ENCODE data around the gene MAP4K4. TPM values are rescaled to one million over a fixed set of nuclear protein-coding genes. Genes with fewer than 3 reads are reported as not detected.

The MAP4K4 gene
- total and polyA plus RNA-seq, 2 of the 13 experiments (the other 11 are each of a cell fraction or from before 2014, with no cell fraction given), result 105 to 264 TPM

- TF ChIP-seq SOX13 (IDR thresholded peaks at IDR 0.05) (peak; percentile 100), SOX13 (CRISPR knock-in tag; conservative IDR thresholded peaks at IDR 0.05 in 1 of 2, IDR thresholded peaks at IDR 0.05 in 1 of 2) (peak in 1 of 2 experiments; percentile 100; a peak in 2 of 4 replicates), ZNF674 (CRISPR knock-in tag; IDR thresholded peaks at IDR 0.05; ENCODE audit: low read depth) (no peak), NCOA5 (CRISPR knock-in tag; IDR thresholded peaks at IDR 0.05) (no peak), ZNF3 (CRISPR knock-in tag; IDR thresholded peaks at IDR 0.05) (no peak), ZGPAT (CRISPR knock-in tag; IDR thresholded peaks at IDR 0.05) (peak; percentile 95), NR2F6 (IDR thresholded peaks at IDR 0.05) (peak; percentile 83), NR2F6 (CRISPR knock-in tag; IDR thresholded peaks at IDR 0.05) (peak; percentile 85), HIC2 (CRISPR knock-in tag; IDR thresholded peaks at IDR 0.05; ENCODE audit: low read depth) (peak; percentile 98), RARA (CRISPR knock-in tag; IDR thresholded peaks at IDR 0.05) (peak; percentile 96), REXO4 (CRISPR knock-in tag; IDR thresholded peaks at IDR 0.05; ENCODE audit: borderline replicate concordance) (no peak), GFI1 (CRISPR knock-in tag; IDR thresholded peaks at IDR 0.05; ENCODE audit: borderline replicate concordance) (peak; percentile 98), RELA (CRISPR knock-in tag; IDR thresholded peaks at IDR 0.05) (peak; percentile 76; the same call in 1 of the 2 replicates), IKZF5 (CRISPR knock-in tag; IDR thresholded peaks at IDR 0.05) (peak; percentile 93), EHMT2 (IDR thresholded peaks at IDR 0.05; ENCODE audit: borderline replicate concordance, low read depth, low read length) (peak; percentile 92), PHF5A (CRISPR knock-in tag; IDR thresholded peaks at IDR 0.05; ENCODE audit: low read depth, unreplicated experiment) (peak; percentile 60), ZNF205 (CRISPR knock-in tag; IDR thresholded peaks at IDR 0.05) (peak; percentile 90; the same call in 1 of the 2 replicates), MLLT10 (CRISPR knock-in tag; IDR thresholded peaks at IDR 0.05) (no peak), HOMEZ (CRISPR knock-in tag; IDR thresholded peaks at IDR 0.05; ENCODE audit: low read depth) (peak; percentile 95; the same call in 1 of the 2 replicates), CBX5 (CRISPR knock-in tag; IDR thresholded peaks at IDR 0.05; ENCODE audit: borderline replicate concordance) (peak; percentile 85; the same call in 1 of the 2 replicates), ZSCAN9 (CRISPR knock-in tag; IDR thresholded peaks at IDR 0.05; ENCODE audit: borderline replicate concordance) (peak; percentile 85), ZNF713 (CRISPR knock-in tag; IDR thresholded peaks at IDR 0.05) (no peak), RBFOX2 (IDR thresholded peaks at IDR 0.05; ENCODE audit: low read depth, low read length) (no peak), ZKSCAN8 (CRISPR knock-in tag; IDR thresholded peaks at IDR 0.05; ENCODE audit: borderline replicate concordance) (peak; percentile 82), ZNF644 (CRISPR knock-in tag; IDR thresholded peaks at IDR 0.05; ENCODE audit: low read depth) (peak; percentile 98), JUND (CRISPR knock-in tag; IDR thresholded peaks at IDR 0.05) (peak; percentile 48; the same call in 1 of the 2 replicates)
- TF ChIP-seq, protein P1, sequence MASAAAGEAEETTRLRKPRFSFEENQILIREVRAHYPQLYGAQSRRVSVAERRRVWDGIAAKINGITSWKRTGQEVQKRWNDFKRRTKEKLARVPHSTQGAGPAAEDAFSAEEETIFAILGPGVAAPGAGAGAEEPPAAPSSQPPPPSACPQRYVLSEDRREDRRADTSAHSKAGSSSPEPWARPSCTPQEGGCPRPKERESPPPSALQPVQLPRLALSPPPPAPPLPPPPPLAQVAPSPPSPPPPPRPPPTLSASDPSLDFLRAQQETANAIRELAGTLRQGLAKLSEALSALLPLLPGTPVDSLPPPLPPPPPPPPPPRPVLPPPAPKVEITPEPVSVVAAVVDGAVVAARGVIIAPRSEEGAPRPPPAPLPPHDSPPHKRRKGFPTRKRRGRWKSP (CRISPR knock-in tag; IDR thresholded peaks at IDR 0.05), result peak; percentile 64; the same call in 1 of the 2 replicates
These were observed 74.4 kb downstream of the MAP4K4 start (continued) for GRCh38 chr2:101771910-101772321.
